ENCODE data around the gene SMAD2. TPM values are rescaled to one million over a fixed set of nuclear protein-coding genes. Genes with fewer than 3 reads are reported as not detected.

Gene SMAD2
- polyA plus RNA-seq: 10 to 100 TPM; 22.4 to 84.9 (median 35.3) TPM
- long read RNA-seq, donor 1: 0 reads
- long read RNA-seq, donor 2, full-length matches to known transcripts: 4 of 4 reads
- long read RNA-seq, donor 2, partial matches to known transcripts: 0 of 4 reads
- long read RNA-seq, donor 2, other reads (novel, unspliced or antisense): 0 of 4 reads
- long read RNA-seq, donor 3, full-length matches to known transcripts: 3 of 9 reads
- long read RNA-seq, donor 3, partial matches to known transcripts: 6 of 9 reads
- long read RNA-seq, donor 3, other reads (novel, unspliced or antisense): 0 of 9 reads
- long read RNA-seq, donor 4, partial matches to known transcripts: 0 of 1 reads
- long read RNA-seq, donor 4, other reads (novel, unspliced or antisense): 0 of 1 reads
- long read RNA-seq, donor 5, partial matches to known transcripts: 0 of 2 reads
- long read RNA-seq, donor 5, other reads (novel, unspliced or antisense): 0 of 2 reads
- long read RNA-seq, donor 6, full-length matches to known transcripts: 9 of 9 reads
- long read RNA-seq, donor 6, partial matches to known transcripts: 0 of 9 reads
- long read RNA-seq, donor 6, other reads (novel, unspliced or antisense): 0 of 9 reads
- long read RNA-seq, donor 7, full-length matches to known transcripts: 7 of 12 reads
- long read RNA-seq, donor 7, partial matches to known transcripts: 5 of 12 reads
- long read RNA-seq, donor 7, other reads (novel, unspliced or antisense): 0 of 12 reads
- long read RNA-seq, donor 8: 0 reads
- long read RNA-seq, donor 9: 0 reads
- long read RNA-seq, donor 10, full-length matches to known transcripts: 7 of 7 reads
- long read RNA-seq, donor 10, partial matches to known transcripts: 0 of 7 reads
- long read RNA-seq, donor 10, other reads (novel, unspliced or antisense): 0 of 7 reads

- peak within 1 kb of the TSS; percentile 97 to 100 (median 98) for H3K27ac ChIP-seq (ENCODE audit: low read depth in 1 of 3, low read length in 2 of 3)
- H3K27me3 ChIP-seq (ENCODE audit: control insufficient read depth in 3 of 3, insufficient read depth in 3 of 3, low read length in 3 of 3): no peaks in the 10 kb centered on the region
- WGBS, 3 donors: 1% methylated on average over 22 to 87 of the region's 93 CpGs
- DNase-seq (peak; percentile 86 to 91), FAIRE-seq (no peak)
- peak within 1 kb of the TSS; percentile 82 to 94 (median 85) for H3K4me3 ChIP-seq (ENCODE audit: low read depth in 1 of 3, low read length in 3 of 3)
- peaks cover 2 to 10% (median 8%) of the 10 kb centered on the region in 3 donors for H3K4me1 ChIP-seq (ENCODE audit: control insufficient read depth in 3 of 3, insufficient read depth in 2 of 3, low read depth in 1 of 3, low read length in 2 of 3)
- no peaks in the 10 kb centered on the region for H3K9me3 ChIP-seq (ENCODE audit: control insufficient read depth in 2 of 2, insufficient read depth in 1 of 2, low read depth in 1 of 2, low read length in 1 of 2)
- H3K36me3 ChIP-seq (ENCODE audit: control insufficient read depth in 3 of 3, insufficient read depth in 2 of 3, low read depth in 1 of 3, low read length in 3 of 3): no peaks in the 10 kb centered on the region
Observed at GRCh38 chr18:47930199-47930930, at the start of gene SMAD2. Gene SMAD2, minus strand, starts transcription at chr18:47930659. Its CDS starts 33,903 bp downstream, at chr18:47896756.

- no peaks in the 10 kb centered on the region for H3K4me1 ChIP-seq (ENCODE audit: control insufficient read depth in 3 of 3, insufficient read depth in 2 of 3, low read depth in 1 of 3, low read length in 2 of 3)
- H3K9me3 ChIP-seq (ENCODE audit: control insufficient read depth in 2 of 2, insufficient read depth in 1 of 2, low read depth in 1 of 2, low read length in 1 of 2): peaks cover 0 to 2% of the 10 kb centered on the region in 2 donors
- FAIRE-seq (no peak), DNase-seq (no peak)
- peaks cover 0 to 6% (median 0%) of the 10 kb centered on the region in 3 donors for H3K27me3 ChIP-seq (ENCODE audit: control insufficient read depth in 3 of 3, insufficient read depth in 3 of 3, low read length in 3 of 3)
- no peaks in the 10 kb centered on the region for H3K36me3 ChIP-seq (ENCODE audit: control insufficient read depth in 3 of 3, insufficient read depth in 2 of 3, low read depth in 1 of 3, low read length in 3 of 3)
- H3K27ac ChIP-seq (ENCODE audit: low read depth in 1 of 3, low read length in 2 of 3): no peak overlapping the region
- no peak overlapping the region for H3K4me3 ChIP-seq (ENCODE audit: low read depth in 1 of 3, low read length in 3 of 3)
- WGBS, 3 donors: 27 to 42% (median 34%) methylated on average over 4 to 5 of the region's 5 CpGs
Observed at GRCh38 chr18:47979611-47980200, 49.2 kb upstream of the SMAD2 start.

GRCh38 chr18:47978603-47979002 lies 48.1 kb upstream of the SMAD2 start:
- FAIRE-seq (no peak), DNase-seq (no peak)
- Histone ChIP-seq H3K27me3 (ENCODE audit: control insufficient read depth in 3 of 3, insufficient read depth in 3 of 3, low read length in 3 of 3) (peaks cover 0 to 6% (median 0%) of the 10 kb centered on the region in 3 donors), H3K4me1 (ENCODE audit: control insufficient read depth in 3 of 3, insufficient read depth in 2 of 3, low read depth in 1 of 3, low read length in 2 of 3) (no peaks in the 10 kb centered on the region), H3K4me3 (ENCODE audit: low read depth in 1 of 3, low read length in 3 of 3) (no peak overlapping the region), H3K9me3 (ENCODE audit: control insufficient read depth in 2 of 2, insufficient read depth in 1 of 2, low read depth in 1 of 2, low read length in 1 of 2) (peaks cover 0 to 2% of the 10 kb centered on the region in 2 donors), H3K27ac (ENCODE audit: low read depth in 1 of 3, low read length in 2 of 3) (no peak overlapping the region), H3K36me3 (ENCODE audit: control insufficient read depth in 3 of 3, insufficient read depth in 2 of 3, low read depth in 1 of 3, low read length in 3 of 3) (no peaks in the 10 kb centered on the region)
- WGBS, 3 donors: 76 to 83% (median 76%) methylated on average over 1 of the region's 1 CpG

GRCh38 chr18:47978141-47978540 lies 47.7 kb upstream of the SMAD2 start:
- Histone ChIP-seq H3K36me3 (ENCODE audit: control insufficient read depth in 3 of 3, insufficient read depth in 2 of 3, low read depth in 1 of 3, low read length in 3 of 3) (no peaks in the 10 kb centered on the region), H3K9me3 (ENCODE audit: control insufficient read depth in 2 of 2, insufficient read depth in 1 of 2, low read depth in 1 of 2, low read length in 1 of 2) (peaks cover 0 to 2% of the 10 kb centered on the region in 2 donors), H3K4me3 (ENCODE audit: low read depth in 1 of 3, low read length in 3 of 3) (no peak overlapping the region), H3K27ac (ENCODE audit: low read depth in 1 of 3, low read length in 2 of 3) (no peak overlapping the region), H3K27me3 (ENCODE audit: control insufficient read depth in 3 of 3, insufficient read depth in 3 of 3, low read length in 3 of 3) (peaks cover 0 to 6% (median 0%) of the 10 kb centered on the region in 3 donors), H3K4me1 (ENCODE audit: control insufficient read depth in 3 of 3, insufficient read depth in 2 of 3, low read depth in 1 of 3, low read length in 2 of 3) (no peaks in the 10 kb centered on the region)
- DNase-seq (no peak), FAIRE-seq (no peak)
- WGBS, 3 donors: 78 to 92% (median 90%) methylated on average over 2 of the region's 2 CpGs

GRCh38 chr18:47975701-47976100 lies 45.2 kb upstream of the SMAD2 start:
- no peaks in the 10 kb centered on the region for H3K36me3 ChIP-seq (ENCODE audit: control insufficient read depth in 3 of 3, insufficient read depth in 2 of 3, low read depth in 1 of 3, low read length in 3 of 3)
- peaks cover 0 to 2% of the 10 kb centered on the region in 2 donors for H3K9me3 ChIP-seq (ENCODE audit: control insufficient read depth in 2 of 2, insufficient read depth in 1 of 2, low read depth in 1 of 2, low read length in 1 of 2)
- no peak overlapping the region for H3K27ac ChIP-seq (ENCODE audit: low read depth in 1 of 3, low read length in 2 of 3)
- FAIRE-seq (no peak), DNase-seq (no peak)
- H3K27me3 ChIP-seq (ENCODE audit: control insufficient read depth in 3 of 3, insufficient read depth in 3 of 3, low read length in 3 of 3): peaks cover 0 to 6% (median 0%) of the 10 kb centered on the region in 3 donors
- H3K4me1 ChIP-seq (ENCODE audit: control insufficient read depth in 3 of 3, insufficient read depth in 2 of 3, low read depth in 1 of 3, low read length in 2 of 3): no peaks in the 10 kb centered on the region
- 47 to 74% (median 58%) methylated on average over 4 of the region's 4 CpGs for WGBS, 3 donors
- no peak overlapping the region for H3K4me3 ChIP-seq (ENCODE audit: low read depth in 1 of 3, low read length in 3 of 3)

- no peaks in the 10 kb centered on the region for H3K36me3 ChIP-seq (ENCODE audit: control insufficient read depth in 3 of 3, insufficient read depth in 2 of 3, low read depth in 1 of 3, low read length in 3 of 3)
- H3K9me3 ChIP-seq (ENCODE audit: control insufficient read depth in 2 of 2, insufficient read depth in 1 of 2, low read depth in 1 of 2, low read length in 1 of 2): peaks cover 0 to 2% of the 10 kb centered on the region in 2 donors
- 64 to 79% (median 69%) methylated on average over 5 of the region's 5 CpGs for WGBS, 3 donors
- no peaks in the 10 kb centered on the region for H3K4me1 ChIP-seq (ENCODE audit: control insufficient read depth in 3 of 3, insufficient read depth in 2 of 3, low read depth in 1 of 3, low read length in 2 of 3)
- peaks cover 0 to 6% (median 0%) of the 10 kb centered on the region in 3 donors for H3K27me3 ChIP-seq (ENCODE audit: control insufficient read depth in 3 of 3, insufficient read depth in 3 of 3, low read length in 3 of 3)
- DNase-seq: no peak
- H3K27ac ChIP-seq (ENCODE audit: low read depth in 1 of 3, low read length in 2 of 3): no peak overlapping the region
- FAIRE-seq: no peak
- H3K4me3 ChIP-seq (ENCODE audit: low read depth in 1 of 3, low read length in 3 of 3): no peak overlapping the region
Observed at GRCh38 chr18:47975105-47975504, 44.6 kb upstream of the SMAD2 start.

- Histone ChIP-seq H3K9me3 (ENCODE audit: control insufficient read depth in 2 of 2, insufficient read depth in 1 of 2, low read depth in 1 of 2, low read length in 1 of 2) (peaks cover 0 to under 1% of the 10 kb centered on the region in 2 donors), H3K4me1 (ENCODE audit: control insufficient read depth in 3 of 3, insufficient read depth in 2 of 3, low read depth in 1 of 3, low read length in 2 of 3) (no peaks in the 10 kb centered on the region), H3K27me3 (ENCODE audit: control insufficient read depth in 3 of 3, insufficient read depth in 3 of 3, low read length in 3 of 3) (peaks cover 0 to 2% (median 0%) of the 10 kb centered on the region in 3 donors), H3K36me3 (ENCODE audit: control insufficient read depth in 3 of 3, insufficient read depth in 2 of 3, low read depth in 1 of 3, low read length in 3 of 3) (no peaks in the 10 kb centered on the region), H3K4me3 (ENCODE audit: low read depth in 1 of 3, low read length in 3 of 3) (no peak overlapping the region), H3K27ac (ENCODE audit: low read depth in 1 of 3, low read length in 2 of 3) (no peak overlapping the region)
- FAIRE-seq: no peak
- DNase-seq: no peak
- WGBS, 3 donors: 68 to 74% (median 70%) methylated on average over 9 of the region's 9 CpGs
Observed at GRCh38 chr18:47970664-47971531, 40.4 kb upstream of the SMAD2 start.

Data from small intestine (tissue), 16 donors.